AG09319 (cell line): Measurements from ENCODE around the gene CASS4.

Experiments
- DNase-seq: peaks from one replicate; pipeline ENCODE4 v3.0.0-alpha.2; 2010; ENCODE audit warnings: low read depth; ENCODE audit errors: extremely low read depth
- TF ChIP-seq, protein P1 (sequence below): IDR thresholded peaks from 2 replicates; pipeline ENCODE4 v1.5.1; 2011; ENCODE audit warnings: low read depth, mild to moderate bottlenecking, inconsistent platforms, low read length, moderate library complexity

CASS4 gene, protein sequence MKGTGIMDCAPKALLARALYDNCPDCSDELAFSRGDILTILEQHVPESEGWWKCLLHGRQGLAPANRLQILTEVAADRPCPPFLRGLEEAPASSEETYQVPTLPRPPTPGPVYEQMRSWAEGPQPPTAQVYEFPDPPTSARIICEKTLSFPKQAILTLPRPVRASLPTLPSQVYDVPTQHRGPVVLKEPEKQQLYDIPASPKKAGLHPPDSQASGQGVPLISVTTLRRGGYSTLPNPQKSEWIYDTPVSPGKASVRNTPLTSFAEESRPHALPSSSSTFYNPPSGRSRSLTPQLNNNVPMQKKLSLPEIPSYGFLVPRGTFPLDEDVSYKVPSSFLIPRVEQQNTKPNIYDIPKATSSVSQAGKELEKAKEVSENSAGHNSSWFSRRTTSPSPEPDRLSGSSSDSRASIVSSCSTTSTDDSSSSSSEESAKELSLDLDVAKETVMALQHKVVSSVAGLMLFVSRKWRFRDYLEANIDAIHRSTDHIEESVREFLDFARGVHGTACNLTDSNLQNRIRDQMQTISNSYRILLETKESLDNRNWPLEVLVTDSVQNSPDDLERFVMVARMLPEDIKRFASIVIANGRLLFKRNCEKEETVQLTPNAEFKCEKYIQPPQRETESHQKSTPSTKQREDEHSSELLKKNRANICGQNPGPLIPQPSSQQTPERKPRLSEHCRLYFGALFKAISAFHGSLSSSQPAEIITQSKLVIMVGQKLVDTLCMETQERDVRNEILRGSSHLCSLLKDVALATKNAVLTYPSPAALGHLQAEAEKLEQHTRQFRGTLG

DNA sequence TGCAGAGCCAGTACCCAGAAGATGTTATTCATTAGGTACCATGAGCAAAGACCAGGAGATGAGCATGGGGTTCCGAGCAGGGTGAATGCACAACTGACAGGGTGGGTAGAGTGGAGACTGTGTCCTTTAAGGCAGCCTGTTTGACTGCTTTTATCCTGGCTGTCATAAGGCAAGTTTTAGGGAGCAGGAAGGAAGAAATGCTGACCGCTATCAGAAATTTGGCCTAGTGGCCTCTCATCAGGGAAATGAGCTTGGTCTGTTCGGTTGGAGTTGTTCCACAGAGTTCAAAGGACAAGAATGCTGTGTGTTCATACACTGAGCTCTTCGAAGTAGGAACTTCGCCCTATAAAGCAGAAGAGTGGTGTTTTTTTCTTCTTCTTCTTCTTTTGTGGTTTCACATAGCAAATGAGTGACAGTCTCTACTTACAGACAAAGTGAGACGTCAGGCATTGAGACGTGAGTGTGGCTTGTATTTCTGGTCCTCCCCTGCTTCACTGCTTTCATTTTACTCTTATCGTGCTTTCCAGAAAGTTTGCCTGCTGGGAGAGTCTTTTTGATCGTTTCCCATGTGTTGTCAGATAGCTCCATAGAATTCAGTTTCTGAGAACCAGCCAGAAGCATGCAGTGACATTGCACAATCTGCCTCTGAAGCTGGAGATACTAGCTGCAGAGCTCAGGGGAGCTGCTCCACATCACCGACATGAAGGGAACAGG, at the start of gene CASS4:
Gene CASS4 (plus strand): TSS at position 502 of the 714 bp plus-strand sequence. CDS start 199 bp downstream, at position 701.
- no peak for DNase-seq
- TF ChIP-seq, protein P1, sequence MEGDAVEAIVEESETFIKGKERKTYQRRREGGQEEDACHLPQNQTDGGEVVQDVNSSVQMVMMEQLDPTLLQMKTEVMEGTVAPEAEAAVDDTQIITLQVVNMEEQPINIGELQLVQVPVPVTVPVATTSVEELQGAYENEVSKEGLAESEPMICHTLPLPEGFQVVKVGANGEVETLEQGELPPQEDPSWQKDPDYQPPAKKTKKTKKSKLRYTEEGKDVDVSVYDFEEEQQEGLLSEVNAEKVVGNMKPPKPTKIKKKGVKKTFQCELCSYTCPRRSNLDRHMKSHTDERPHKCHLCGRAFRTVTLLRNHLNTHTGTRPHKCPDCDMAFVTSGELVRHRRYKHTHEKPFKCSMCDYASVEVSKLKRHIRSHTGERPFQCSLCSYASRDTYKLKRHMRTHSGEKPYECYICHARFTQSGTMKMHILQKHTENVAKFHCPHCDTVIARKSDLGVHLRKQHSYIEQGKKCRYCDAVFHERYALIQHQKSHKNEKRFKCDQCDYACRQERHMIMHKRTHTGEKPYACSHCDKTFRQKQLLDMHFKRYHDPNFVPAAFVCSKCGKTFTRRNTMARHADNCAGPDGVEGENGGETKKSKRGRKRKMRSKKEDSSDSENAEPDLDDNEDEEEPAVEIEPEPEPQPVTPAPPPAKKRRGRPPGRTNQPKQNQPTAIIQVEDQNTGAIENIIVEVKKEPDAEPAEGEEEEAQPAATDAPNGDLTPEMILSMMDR = no peak

DNA sequence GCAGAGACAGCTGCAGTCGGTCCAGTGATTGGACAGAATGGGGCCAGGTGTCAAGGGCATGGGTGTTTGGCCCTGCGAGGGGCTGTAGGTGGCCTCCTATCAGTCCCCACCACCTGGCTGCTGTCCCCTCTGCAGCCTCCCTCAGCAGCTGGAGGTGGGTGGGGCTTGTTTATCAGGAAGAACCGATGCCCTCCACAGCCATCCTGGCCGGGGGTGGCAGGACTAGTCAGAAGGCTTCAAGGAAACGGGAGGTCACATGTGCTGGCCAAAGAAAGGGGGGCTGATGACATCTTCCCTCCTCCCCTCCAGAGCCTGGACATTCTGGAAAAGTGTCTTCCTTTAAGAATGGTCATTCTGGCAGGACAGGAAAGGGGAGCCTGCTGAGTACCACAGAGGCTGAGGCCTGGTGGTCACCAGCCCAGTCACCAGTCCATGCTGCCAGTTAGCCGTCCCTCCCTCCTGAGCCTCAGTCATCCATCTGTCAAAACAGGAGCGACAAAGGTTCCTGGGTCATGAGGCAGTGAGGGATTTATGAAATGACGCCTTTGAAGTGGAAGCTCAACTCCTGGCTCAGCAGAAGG, 49.1 kb upstream of the CASS4 start:
- no peak for DNase-seq
- TF ChIP-seq, protein P1 = no peak

DNA sequence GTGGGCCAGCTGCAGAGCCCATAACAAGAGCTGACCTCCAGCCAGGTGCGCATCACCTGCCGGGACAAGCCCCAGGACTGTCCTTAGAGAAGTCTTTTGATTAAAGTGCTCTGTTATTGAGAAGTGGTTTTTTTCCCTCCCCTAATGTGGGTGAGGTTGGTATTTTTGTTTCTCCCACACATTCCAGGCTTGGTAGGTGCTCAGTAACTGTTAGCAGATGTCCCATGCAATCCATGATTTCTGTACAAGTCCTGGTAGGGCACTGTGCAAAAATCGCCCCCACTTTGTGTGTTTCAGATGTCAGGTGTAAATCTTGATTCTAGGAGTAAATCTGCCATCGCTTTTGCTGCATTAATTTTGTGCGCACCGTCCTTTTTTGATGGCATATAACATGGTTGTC, 48.6 kb upstream of the CASS4 start:
- DNase-seq = no peak
- TF ChIP-seq, protein P1 = no peak

DNA sequence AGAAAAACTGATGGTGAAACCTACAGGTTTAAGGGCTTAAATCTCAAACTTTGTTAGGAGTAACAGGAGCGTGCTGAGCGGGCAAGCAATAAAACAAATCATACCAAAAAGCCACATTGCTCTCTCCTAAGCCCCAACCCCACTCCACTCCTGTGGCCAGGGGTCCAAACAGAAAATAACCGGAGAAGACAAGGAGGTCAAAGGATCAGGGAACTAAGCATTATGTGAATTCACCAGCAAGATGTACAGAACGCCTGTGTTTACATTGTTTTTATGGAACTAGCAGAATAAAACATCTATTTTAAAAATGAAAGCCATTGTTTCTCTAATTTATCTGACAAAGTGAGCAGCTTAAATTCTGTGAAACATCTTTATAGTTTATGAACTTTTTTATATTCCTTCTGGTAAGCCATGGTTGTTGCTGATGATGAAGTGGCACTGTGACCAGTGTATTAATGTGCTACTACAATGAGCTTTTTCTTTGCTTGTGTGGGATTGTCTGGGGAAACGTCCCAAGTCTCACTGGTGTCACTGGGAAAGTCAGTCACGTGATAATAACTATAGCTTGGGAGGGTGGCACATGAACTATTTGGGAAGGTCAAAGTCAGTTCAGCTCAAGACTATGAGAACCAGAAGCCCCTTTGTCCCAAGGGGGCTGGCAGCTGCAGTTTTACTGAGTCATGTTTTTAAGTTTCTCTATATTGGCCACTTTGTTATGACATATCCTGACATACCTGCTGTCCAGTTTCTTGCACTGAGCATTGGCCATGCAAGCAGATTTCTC, 43.5 kb upstream of the CASS4 start:
- DNase-seq = no peak
- TF ChIP-seq, protein P1 = no peak

DNA sequence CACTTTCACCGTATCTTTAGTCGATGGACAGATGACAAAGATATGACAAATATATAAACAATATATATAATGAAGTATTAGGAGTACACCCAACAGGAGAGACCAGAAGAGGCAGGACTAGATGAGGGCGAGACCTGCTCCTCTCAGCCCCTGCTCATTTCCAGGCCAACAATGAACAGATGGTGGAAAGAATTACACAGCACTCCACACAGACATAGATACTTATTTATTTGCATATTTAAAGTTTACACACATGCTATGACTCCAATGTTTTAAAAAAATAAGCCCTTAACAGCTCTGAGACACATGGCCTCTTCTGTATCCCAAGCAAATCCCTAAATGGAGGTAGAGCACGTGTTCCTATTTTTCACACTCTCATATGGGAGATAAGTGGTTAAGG, 42.9 kb upstream of the CASS4 start:
- DNase-seq = no peak
- TF ChIP-seq, protein P1 = no peak

DNA sequence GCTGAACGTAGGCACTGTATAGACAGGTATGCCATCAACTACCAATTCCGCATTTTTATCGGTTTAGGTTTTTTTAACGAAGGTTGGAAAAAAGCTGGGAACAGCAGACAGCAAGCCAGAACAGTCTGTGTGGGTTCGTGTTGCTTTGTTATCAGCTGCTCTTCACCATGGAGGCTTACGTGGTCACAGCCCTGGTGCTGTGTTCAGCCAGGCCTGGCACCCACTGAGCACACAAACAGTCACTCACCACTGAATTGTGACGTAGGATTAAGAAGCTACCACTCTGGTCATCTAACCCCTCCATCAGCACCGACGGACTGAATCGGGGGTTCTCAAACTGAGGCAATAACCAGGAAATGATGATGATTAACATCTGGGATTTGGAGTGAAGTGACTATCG, 40.1 kb upstream of the CASS4 start:
- TF ChIP-seq, protein P1 = no peak
- DNase-seq = no peak
